ENCODE measurements around the gene OR2T33. TPM values are rescaled to one million over a fixed set of nuclear protein-coding genes. Genes with fewer than 3 reads are reported as not detected.

OR2T33 gene
- total and polyA plus RNA-seq, 2 experiments from 2014 or later: 0.28 to 0.32 TPM

GRCh38 chr1:248268178-248268577 lies 9.6 kb downstream of the OR2T33 start:
- Mint-ChIP-seq H3K4me3 (no peak overlapping the region), H3K27me3 (ENCODE audit: insufficient read depth, low read depth, poor library complexity) (peaks cover 2% of the 10 kb centered on the region), H3K9me3 (peaks cover 81% of the 10 kb centered on the region), H3K4me1 (no peaks in the 10 kb centered on the region), H3K27ac (no peak overlapping the region), H3K36me3 (ENCODE audit: low read depth) (peaks cover 21% of the 10 kb centered on the region; the same call in 2 of the 3 replicates)
- DNase-seq (ENCODE audit: low spot score) (no peak), ATAC-seq (no peak)
- Histone ChIP-seq H3K4me2 (no peak overlapping the region), H3K4me1 (ENCODE audit: insufficient read depth) (no peaks in the 10 kb centered on the region), H3K27ac (ENCODE audit: low read depth) (no peak overlapping the region), H3K9me2 (ENCODE audit: insufficient read depth) (no peaks in the 10 kb centered on the region), H3F3A (replicated peaks; ENCODE audit: low read depth) (no peaks in the 10 kb centered on the region), H3K4me3 (no peak overlapping the region), H3K79me2 (replicated peaks; ENCODE audit: insufficient read depth) (no peaks in the 10 kb centered on the region), H3K27me3 (ENCODE audit: insufficient read depth) (no peaks in the 10 kb centered on the region), H2AFZ (no peak overlapping the region), H3K36me3 (ENCODE audit: insufficient read depth) (0 out of 2 replicates have a peak, but pooled peaks cover under 1% of the 10 kb centered on the region), H4K20me1 (replicated peaks; ENCODE audit: insufficient read depth) (no peaks in the 10 kb centered on the region)
- TF ChIP-seq CTCF (conservative IDR thresholded peaks at IDR 0.05; ENCODE audit: low read depth in 2 of 2) (no peak), REST (IDR thresholded peaks at IDR 0.05; ENCODE audit: unreplicated experiment) (no peak), ZNF462 (CRISPR knock-in tag; IDR thresholded peaks at IDR 0.05) (no peak), CREB1 (CRISPR knock-in tag; IDR thresholded peaks at IDR 0.05; ENCODE audit: low read depth) (no peak), ZNF331 (CRISPR knock-in tag; IDR thresholded peaks at IDR 0.05; ENCODE audit: low read depth) (no peak), POLR2AphosphoS5 (IDR thresholded peaks at IDR 0.05; ENCODE audit: low read depth) (no peak), EZH2phosphoT487 (IDR thresholded peaks at IDR 0.05; ENCODE audit: unreplicated experiment) (no peak), ETS1 (IDR thresholded peaks at IDR 0.05) (no peak), NANOG (IDR thresholded peaks at IDR 0.05; ENCODE audit: borderline replicate concordance) (no peak), JUNB (IDR thresholded peaks at IDR 0.05; ENCODE audit: unreplicated experiment) (no peak), EZH2 (IDR thresholded peaks at IDR 0.05; ENCODE audit: low read depth, unreplicated experiment) (no peak), ZNF114 (CRISPR knock-in tag; IDR thresholded peaks at IDR 0.05) (no peak), STAT1 (IDR thresholded peaks at IDR 0.05; ENCODE audit: unreplicated experiment) (no peak)
